Activated CD4-positive, alpha-beta T cell treated with anti-CD3 and anti-CD28 coated beads, Interleukin-10, Interleukin-2, amounts not matched to agents 100 ng/mL and 50 ng/mL, durations not matched to agents 16 hours and 8 hours (primary cell): ENCODE data around the gene DISP3.

Experiments
- DNase-seq: peaks from one replicate; pipeline ENCODE4 v3.0.0-alpha.2; 2020

The DISP3 gene

DNA sequence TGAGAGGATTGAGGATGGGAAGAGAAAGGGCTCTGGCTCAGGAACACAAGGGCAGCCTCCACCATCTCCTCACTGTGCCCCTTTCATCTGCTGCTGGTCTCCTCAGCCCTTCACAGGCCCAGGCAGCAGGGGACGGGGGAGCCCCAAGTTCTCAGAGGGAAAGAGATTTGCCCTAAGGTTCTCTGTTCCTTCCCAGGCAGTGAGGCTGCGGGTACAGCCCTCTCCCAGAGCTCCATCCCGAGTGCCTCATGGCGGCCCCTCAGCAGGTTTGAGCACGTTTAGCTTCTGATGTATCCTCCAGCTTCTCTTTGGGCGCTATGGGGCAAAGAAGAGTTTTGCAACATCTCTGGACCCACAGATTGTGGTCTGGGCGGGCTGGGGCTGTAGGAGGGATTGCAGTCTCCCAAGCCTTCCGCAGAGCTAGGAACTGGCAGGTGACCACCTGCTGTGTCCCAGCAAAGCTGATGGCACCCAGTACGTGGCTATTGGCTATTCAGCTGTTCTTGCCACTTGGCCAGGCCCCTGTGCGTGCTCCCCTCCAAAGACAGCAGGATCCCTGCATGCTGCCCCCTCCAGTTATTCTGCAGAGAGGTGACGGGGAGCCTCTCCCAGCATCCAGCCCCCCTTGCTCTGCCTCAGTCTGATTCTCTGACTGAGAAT is 10.1 kb downstream of the DISP3 start:
- DNase-seq = no peak

DNA sequence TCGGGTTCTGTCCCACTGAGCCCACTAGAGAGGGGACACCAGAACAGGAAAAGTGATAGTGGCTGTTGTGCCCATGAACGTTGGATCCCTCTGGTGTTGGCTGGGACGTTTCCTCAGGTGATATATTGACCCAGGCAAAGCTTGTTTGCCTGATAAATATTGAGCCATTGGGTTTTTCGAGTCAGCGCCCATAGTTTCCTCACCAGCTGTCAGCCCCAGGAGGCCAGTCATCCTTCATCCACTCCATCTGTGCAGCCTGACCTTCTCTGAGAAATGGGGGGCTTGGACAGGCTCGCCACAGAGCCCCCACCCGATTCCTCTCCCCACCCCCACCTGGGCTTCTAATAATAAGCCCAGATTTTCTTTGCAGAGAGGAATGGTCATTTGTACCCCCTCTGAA is 13.3 kb downstream of the DISP3 start:
- no peak for DNase-seq

DNA sequence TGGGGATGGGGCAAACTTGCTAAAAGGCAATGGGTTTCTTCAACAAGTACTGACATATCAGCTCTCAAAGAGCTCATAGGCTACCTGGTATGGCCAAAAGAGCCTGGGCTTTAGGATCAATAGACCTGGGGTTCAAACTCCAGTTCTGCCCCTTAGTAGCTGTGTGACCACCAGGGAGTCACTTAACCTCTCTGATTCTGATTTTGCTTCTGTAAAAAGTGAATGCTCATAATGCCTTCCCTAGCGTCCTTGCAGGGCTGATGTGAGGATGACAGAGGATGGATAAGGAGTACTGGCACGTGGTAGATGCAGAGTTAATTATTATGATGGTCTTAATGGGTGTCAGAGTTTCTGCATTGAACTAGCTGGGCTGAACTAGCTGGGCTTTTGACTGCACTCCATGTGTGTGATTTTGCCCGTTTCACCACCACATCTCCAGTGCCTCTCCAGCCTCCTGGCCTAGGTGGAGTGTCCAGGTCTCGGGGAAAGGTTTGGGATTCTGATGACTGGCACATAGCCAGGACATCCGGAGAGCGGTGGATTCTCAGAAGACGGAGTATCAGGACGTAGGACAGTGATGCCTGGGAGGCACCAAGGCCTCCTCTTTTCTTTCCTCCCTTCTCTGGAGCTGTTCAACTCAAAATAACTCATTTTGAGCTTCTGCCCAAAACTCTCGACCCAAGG is 15.2 kb downstream of the DISP3 start:
- DNase-seq = no peak

DNA sequence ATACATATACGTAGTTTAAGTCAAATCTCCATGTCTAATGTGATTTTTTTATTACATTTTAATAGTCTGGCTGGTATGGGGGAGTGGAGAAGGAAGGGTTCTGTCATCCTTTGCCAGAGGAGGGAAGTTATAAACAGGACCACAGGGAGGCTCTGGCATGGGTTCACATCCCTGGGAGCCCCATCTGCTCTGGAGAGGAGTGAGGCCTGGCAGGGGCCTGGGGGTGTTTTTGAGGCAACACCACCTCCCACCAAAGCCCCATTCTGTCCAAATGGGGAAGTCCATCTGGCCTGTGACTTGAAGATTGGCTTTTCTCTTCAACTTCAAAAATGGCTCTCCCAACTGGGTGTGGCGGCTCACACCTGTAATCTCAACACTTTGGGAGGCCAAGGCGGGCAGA is 15.8 kb downstream of the DISP3 start:
- no peak for DNase-seq

DNA sequence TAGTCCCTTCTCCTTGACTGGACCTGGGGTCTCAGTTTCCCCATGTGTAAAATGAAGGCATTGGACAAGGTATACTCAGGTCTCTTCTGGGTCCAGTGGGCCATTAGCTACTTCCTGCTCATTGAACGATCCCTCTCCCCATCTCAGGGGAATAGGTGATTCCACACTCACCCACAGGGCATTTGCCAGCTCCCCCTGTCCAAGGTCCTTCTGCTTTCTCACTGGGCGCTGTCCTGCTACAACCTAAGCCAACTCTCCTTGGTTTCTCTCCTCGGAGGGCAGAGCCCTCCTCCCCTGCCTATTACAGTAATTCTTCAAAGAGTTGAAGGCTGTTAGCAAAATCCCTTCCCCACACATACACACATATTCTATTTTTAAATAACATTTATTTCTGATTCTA is 16.6 kb downstream of the DISP3 start:
- no peak for DNase-seq

DNA sequence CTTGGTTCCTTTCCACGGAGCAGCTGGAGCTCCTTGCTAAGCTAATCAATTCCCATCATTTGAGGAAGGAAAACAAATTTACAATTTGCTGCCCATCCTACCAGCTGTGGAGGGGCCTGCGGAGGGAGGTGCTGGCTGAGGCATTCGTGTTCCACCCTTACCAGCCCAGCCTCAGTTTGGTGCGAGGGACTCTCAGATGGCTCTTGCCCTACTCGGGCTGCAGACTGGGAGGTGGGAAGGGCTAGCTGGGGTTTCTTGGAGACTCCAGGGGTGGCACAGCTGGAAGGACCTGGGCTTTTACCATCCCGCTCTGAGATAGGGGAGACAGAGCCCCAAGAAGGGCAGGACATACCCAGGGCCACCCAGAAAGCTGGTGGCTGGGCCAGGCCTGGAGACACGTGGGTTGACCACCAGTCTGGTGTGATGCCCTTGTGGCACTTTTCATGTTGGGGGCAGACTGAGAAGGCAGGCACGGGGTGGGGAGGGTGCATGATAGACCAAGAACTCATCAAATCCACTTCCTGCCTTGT is 17.7 kb downstream of the DISP3 start:
- no peak for DNase-seq

DNA sequence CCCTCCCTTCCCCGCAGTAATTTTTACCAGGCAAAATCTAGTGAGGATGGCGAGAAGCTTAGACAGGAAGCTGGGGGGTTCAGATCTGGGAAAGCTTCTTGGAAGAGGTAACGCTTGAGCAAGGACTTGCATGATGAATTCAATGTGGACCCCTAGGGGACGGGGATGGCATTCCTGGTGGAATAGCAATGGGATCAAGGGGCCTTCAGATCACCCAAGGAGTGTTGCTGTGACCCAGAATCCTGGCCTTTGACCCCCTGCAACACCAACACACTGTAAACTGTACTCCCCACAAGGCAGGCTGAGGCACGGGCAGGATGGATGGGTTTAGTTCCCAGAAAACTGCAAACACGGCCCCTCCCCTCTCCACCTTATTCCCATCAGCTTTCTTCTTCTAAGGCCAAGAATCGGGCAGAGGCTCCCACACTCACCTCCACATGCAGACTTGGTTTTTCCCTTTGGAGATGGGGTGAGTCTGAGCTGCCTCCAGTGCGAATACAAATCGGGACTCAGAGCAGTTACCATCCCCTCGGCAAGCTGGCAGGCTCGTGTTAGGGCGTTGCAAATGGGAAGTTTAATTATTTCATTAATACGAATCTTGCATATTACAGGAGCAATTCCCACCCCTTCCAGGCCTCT is 20.1 kb downstream of the DISP3 start:
- no peak for DNase-seq

DNA sequence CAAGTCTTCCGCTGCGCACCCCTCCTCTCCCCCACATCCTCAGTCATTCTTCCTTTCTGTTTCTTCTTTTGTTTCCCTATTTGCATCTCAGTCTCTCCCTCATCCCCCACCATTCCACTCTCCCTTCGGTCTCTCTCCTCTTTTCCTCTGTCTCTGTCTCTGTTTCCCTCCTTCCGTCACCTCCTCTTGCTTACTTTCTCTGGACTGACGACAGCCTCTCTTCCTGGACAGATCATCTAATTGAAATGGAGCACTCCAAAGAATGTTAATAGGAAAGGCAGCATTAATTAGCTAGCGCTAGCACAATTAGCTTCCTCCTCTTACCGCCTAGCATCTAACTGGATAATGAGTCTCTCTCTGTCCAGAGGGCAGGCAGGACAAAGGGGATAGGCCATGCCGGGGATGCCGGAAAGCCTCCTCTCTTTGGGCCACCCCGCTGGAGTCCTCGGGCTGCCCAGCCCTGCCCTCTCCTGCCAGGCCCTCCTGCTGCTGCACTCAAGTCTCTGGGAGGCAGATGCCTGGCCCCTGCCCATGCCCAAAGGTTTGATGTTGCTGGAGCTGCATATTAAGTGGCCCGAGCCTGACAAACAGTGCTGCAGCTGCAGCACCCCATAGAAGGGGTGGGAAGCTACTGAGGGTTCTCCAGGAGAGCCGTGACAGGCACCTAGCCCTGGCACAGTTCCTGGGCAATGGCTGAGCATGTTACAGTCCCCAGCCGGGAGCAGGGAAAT is 20.8 kb downstream of the DISP3 start:
- no peak for DNase-seq

DNA sequence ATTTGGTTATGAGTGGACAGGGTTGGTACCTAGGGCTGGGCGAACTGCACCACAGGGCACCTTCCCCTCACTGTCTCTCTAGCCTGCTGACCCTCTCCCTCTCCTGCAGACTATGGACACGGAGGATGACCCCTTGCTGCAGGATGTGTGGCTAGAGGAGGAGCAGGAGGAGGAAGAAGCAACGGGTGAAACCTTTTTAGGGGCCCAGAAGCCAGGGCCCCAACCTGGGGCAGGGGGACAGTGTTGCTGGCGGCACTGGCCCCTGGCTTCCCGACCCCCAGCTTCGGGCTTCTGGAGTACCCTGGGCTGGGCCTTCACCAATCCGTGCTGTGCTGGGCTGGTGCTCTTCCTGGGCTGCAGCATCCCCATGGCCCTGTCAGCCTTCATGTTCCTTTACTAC is 21.9 kb downstream of the DISP3 start:
- no peak for DNase-seq

DNA sequence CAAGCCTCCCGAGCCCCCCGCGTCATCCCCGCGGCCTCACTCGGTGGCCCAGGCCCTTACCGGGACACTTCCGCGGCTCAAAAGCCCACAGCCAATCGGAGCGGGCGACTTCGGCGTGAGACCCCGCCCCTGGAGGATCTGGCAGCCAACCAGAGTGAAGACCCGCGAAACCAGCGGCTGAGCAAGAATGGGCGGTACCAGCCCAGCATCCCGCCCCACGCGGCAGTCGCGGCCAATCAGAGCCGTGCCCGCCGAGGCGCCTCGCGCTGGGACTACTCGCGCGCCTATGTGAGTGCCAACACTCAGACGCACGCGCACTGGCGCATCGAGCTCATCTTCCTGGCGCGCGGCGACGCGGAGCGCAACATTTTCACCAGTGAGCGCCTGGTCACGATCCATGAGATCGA is 22.5 kb downstream of the DISP3 start:
- no peak for DNase-seq

DNA sequence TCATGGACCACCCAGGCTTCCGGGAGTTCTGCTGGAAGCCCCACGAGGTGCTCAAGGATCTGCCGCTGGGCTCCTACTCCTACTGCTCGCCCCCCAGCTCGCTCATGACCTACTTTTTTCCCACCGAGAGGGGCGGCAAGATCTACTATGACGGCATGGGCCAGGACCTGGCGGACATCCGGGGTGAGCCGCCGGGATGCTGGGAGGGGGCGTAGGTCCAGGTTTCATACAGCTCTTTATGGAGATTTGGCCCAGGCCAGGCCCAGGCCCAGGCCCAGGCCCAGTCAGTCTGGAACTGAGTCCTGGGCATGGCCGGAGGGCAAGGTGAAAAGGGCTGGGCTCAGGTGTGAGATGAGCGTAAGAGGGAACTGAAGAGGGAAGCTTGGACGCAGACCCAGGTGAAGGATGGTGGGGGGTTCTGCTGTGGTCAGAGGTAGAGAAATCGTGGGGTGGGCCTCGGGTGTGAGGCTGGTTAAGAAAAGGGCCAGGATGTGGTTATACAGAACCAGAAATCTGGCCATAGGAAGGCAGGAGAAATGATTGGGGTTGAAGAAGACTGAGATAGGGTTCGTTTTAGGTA is 23.0 kb downstream of the DISP3 start:
- DNase-seq = no peak

DNA sequence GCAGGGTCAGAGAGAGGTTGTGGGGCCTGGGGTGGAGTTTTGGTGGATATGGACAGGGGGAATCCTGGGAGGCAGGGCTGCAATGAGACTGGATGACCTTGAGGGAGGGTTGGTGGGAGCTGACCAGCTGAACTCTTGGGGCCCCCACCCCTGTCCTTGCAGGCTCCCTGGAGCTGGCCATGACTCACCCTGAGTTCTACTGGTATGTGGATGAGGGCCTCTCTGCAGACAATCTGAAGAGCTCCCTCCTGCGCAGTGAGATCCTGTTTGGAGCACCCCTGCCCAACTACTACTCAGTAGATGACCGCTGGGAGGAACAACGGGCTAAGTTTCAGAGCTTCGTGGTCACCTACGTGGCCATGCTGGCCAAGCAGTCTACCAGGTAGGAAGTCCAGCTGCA is 23.6 kb downstream of the DISP3 start:
- DNase-seq = no peak

DNA sequence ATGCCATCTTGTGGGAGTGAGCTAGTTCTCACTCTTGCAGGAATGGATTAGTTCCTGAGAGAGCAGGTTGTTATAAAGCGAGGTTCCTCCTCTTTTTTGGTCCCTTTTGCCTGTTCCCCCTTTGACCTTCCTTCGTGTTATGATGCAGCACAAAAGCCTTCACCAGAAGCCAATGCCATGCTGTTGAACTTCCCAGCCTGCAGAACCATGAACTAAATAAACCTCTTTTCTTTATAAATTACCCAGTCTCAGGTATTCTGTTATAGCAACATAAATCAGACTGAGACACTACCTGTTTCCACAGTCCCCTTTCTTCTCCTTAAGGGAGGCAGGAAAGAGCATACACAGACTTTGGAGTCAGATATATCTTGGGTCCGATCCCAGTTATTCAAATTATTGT is 25.6 kb downstream of the DISP3 start:
- no peak for DNase-seq

DNA sequence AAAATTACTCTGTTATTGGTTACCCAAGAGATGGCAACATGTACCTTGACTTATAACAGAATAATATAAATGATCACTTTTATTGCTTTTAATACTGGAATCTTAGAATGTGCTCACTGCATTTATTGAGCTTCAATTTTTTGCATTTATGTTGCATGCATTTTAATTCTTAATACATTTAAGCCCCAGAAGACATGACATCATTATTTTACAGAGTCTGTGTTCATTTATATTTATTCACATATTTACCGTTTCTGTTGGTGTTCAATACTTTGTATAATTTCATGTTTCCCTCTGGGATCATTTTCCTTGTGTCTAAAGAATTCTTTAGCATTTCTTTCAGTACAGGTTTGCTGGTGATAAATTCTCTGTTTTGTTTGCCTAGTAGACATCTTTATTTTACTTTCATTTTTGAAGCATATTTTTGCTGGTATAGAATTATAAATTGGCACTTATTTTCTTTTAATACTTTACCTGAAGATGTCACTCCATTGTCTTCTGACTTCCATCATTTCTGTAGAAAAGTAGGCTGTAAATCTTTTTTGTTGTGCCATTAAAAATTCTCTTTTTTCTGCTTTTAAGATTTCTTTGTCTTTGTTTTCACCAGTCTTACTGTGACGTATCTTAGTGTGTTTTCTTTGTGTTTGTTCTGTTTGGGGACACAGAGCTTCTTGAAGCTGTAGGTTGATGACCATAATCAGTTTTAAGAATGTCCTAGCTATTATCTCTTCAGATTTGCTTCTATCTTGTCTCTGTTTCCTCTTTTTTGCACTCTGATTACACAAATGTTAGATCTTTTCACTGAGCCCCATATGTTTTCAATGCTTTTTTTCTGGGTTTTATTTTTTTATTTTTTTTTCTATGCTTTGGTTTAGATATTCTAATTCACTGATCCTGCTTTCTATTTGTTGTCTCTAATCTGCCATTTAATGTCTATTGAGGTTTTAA is 26.9 kb downstream of the DISP3 start:
- no peak for DNase-seq

DNA sequence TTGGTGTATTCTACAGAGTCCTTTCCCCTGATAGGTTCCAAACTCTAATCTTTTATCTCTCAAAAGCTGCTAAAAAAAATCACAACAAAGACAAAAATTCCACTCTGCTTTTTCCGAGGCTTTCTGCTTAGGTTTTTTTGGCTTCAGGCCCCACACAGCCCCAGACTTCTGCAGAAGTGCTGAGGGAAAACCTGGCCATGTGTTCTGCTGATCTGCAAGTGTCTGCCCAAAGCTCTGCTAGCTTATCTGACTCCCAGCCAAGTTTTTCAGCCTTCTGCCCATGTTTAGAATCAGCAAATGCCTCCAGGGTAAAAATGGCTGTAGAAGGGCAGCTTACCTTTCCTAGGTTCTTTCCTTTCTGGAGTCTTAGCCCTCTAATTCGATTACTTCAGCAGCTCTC is 28.4 kb downstream of the DISP3 start:
- DNase-seq = no peak

DNA sequence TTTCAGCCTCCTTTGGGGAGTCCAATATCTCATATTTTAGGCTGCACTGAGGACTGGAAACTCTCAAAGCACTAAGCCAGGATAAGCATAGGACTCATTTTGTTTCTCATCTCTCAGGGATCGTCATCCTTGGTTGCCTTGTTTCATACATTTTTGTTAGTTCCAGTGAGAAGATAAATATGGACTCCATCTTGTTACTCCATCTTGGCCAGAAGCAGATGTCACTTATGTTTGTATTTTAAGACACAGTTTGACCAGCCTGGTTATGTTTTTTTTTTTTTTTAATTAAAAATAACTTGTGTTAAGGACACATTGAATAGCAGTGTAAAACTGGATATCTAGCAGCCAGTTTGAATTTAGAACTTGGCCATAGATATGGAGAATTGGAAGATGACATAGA is 34.7 kb downstream of the DISP3 start:
- no peak for DNase-seq

DNA sequence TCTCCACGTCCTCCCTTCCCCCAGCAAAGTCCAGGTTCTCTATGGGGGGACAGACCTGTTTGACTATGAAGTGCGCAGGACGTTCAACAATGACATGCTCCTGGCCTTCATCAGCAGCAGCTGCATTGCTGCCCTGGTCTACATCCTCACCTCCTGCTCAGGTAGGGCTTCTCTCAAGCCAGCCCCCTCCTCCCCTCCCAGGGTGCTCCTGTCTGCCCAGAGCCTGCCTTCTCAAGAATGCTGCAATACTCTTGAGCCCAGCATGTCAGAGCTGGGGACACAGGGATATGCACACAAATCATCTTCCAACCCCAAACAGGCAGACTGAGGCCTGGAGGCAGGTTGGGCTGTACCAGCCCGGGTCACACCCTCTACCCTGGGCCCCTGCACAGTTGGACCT is 35.4 kb downstream of the DISP3 start:
- DNase-seq = no peak

DNA sequence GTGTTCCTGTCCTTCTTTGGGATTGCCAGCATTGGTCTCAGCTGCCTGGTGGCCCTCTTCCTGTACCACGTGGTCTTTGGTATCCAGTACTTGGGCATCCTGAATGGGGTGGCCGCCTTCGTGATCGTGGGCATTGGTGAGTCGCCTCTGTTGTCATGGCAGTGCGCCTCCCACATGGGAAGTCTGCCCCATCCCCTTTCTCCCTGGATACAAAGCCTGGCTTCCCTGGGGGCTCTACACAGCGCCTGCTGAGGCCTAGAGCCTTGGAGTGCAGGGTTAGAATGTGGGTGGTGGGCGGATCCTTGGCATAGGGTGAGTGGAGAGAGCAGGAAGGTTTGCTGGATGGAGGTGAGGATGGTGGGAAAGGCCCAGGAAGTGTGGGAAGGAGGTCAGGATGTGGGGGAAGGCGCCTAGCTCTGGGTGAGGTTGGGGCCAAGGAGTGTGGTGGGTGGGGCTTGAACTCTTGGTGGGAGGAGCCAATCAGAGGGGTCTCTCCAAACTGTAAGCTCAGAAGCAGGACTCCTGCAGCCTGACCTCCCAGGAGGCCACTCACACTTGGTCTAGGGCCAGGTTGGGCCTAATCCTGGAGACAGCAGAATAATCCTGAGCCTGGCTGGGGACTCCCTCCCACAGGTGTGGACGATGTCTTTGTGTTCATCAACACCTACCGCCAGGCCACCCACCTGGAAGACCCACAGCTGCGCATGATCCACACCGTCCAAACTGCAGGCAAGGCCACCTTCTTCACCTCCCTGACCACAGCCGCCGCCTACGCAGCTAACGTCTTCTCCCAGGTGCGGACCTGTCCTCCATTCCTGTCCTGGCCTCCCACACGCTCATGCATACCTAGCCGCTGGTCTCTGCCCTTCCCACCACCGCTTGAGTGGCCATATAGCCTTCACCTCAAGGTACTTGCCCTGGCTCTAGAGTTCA is 36.7 kb downstream of the DISP3 start:
- no peak for DNase-seq

DNA sequence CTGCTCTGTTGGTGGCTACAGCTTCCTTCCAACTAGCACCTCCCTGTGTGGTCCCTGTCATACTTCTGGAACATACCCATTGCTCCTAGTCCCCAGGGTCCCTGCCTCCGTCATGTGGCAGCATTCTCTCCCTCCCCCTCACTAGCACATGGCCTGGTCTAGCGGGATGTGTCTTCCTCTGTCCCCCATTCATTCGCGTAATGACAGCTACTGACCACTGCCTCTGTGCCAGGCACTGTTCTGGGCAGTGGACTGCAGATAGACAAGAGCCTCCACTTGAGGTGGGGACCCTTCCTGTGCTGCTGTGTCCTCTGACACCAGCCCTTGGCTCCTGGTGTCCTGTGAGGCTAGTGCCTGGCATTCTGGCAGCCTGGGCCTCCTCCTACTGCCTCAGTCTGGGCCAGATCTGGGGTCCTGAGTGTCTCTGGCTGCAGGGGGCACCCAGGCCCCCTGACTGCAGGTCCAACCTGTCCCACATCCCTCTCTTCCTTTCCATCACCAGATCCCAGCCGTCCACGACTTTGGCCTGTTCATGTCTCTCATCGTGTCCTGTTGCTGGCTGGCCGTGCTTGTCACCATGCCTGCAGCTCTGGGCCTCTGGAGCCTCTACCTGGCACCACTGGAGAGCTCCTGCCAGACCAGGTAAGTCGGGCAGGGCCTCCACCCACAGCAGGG is 38.1 kb downstream of the DISP3 start:
- DNase-seq = no peak

DNA sequence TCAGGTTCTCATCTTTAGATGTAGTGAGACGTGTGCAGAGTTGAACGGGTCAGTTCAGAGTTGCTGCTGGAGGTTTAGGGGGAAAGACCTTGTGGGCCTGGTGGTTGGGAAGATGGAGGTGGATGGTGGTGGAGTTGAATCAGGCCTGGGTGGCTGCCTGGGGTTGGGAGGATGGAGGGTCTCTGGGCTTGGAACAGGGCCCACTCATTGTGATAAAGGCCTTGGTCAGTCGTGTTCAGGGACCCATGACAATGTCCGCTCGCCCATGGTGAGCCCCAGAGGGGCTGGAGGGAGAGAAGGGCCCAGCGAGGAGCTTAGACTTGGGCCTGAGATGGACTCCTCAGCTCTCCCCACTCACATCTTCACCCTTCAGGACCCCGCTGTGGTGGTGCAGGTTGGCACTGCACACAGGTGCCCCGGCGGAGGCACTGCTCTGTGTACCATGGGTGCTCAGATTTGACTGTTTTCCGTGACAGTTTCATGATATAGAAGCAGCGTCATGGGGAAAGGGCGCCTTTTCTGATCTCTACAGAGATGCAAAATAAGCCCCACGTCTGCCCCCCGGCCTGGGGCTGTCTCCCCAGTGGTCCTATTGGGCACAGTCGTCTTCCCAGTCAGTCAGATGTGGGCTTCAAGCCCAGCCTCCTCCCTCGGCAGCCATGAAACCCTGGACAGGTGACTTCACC is 39.2 kb downstream of the DISP3 start:
- no peak for DNase-seq
